ENCODE measurements around the gene ZNF282. TPM values are rescaled to one million over a fixed set of nuclear protein-coding genes. Genes with fewer than 3 reads are reported as not detected.
A peak's percentile ranks its signal among the peaks of the same experiment; 100 is the strongest.

Gene ZNF282
- total RNA-seq, 1 donor from 2014 or later, result 28.1 TPM

GRCh38 chr7:149240637-149241036 is 45.3 kb downstream of the ZNF282 start:
- no peaks in the 10 kb centered on the region for H3K27me3 ChIP-seq (ENCODE audit: insufficient read depth, low read length)
- H3K4me1 Mint-ChIP-seq (ENCODE audit: low read depth, unreplicated experiment), result peaks cover 5% of the 10 kb centered on the region

GRCh38 chr7:149241696-149242095 is 46.4 kb downstream of the ZNF282 start:
- Histone ChIP-seq H2AFZ (ENCODE audit: low read depth, low read length) (no peak overlapping the region), H3K36me3 (ENCODE audit: insufficient read depth, low read length) (no peaks in the 10 kb centered on the region), H3K79me2 (ENCODE audit: insufficient read depth, low read length) (peaks cover 64% of the 10 kb centered on the region), H3K27me3 (ENCODE audit: insufficient read depth, low read length) (no peaks in the 10 kb centered on the region), H4K20me1 (ENCODE audit: insufficient read depth, low read length) (peaks cover 27% of the 10 kb centered on the region), H3K4me1 (ENCODE audit: insufficient read depth, low read length) (peaks cover 13% of the 10 kb centered on the region), H3K9ac (ENCODE audit: low read length) (no peak overlapping the region), H3K27ac (ENCODE audit: low read depth, low read length) (no peak overlapping the region), H3K4me3 (ENCODE audit: insufficient read depth, low read depth, low read length) (no peak overlapping the region), H3K9me3 (ENCODE audit: insufficient read depth, low read depth, low read length) (no peaks in the 10 kb centered on the region), H3K4me2 (ENCODE audit: low read length) (no peak overlapping the region)
- Mint-ChIP-seq H3K4me1 (ENCODE audit: low read depth, unreplicated experiment) (peaks cover 5% of the 10 kb centered on the region), H3K27ac (ENCODE audit: unreplicated experiment) (no peak overlapping the region), H3K4me3 (ENCODE audit: unreplicated experiment) (peak overlapping the region; percentile 45), H3K27me3 (ENCODE audit: low read depth, unreplicated experiment) (no peaks in the 10 kb centered on the region), H3K9me3 (ENCODE audit: unreplicated experiment) (no peaks in the 10 kb centered on the region), H3K36me3 (ENCODE audit: low read depth, unreplicated experiment) (peaks cover 8% of the 10 kb centered on the region)
- no peak for FAIRE-seq
- no peak for DNase-seq (ENCODE audit: low read depth)
- TF ChIP-seq, protein P1, sequence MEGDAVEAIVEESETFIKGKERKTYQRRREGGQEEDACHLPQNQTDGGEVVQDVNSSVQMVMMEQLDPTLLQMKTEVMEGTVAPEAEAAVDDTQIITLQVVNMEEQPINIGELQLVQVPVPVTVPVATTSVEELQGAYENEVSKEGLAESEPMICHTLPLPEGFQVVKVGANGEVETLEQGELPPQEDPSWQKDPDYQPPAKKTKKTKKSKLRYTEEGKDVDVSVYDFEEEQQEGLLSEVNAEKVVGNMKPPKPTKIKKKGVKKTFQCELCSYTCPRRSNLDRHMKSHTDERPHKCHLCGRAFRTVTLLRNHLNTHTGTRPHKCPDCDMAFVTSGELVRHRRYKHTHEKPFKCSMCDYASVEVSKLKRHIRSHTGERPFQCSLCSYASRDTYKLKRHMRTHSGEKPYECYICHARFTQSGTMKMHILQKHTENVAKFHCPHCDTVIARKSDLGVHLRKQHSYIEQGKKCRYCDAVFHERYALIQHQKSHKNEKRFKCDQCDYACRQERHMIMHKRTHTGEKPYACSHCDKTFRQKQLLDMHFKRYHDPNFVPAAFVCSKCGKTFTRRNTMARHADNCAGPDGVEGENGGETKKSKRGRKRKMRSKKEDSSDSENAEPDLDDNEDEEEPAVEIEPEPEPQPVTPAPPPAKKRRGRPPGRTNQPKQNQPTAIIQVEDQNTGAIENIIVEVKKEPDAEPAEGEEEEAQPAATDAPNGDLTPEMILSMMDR (IDR thresholded peaks at IDR 0.05; ENCODE audit: insufficient read depth, low read depth, low read length), result no peak
- TF ChIP-seq EZH2 (IDR thresholded peaks at IDR 0.05; ENCODE audit: insufficient read depth, low read length), result no peak

More at GRCh38 chr7:149240637-149241036, 45.3 kb downstream of the ZNF282 start:
- Histone ChIP-seq H3K27ac (ENCODE audit: low read depth, low read length) (peak overlapping the region; percentile 0), H3K79me2 (ENCODE audit: insufficient read depth, low read length) (peaks cover 54% of the 10 kb centered on the region), H3K4me2 (ENCODE audit: low read length) (peak overlapping the region; percentile 98), H4K20me1 (ENCODE audit: insufficient read depth, low read length) (peaks cover 17% of the 10 kb centered on the region), H3K9ac (ENCODE audit: low read length) (peak overlapping the region; percentile 89), H2AFZ (ENCODE audit: low read depth, low read length) (no peak overlapping the region), H3K4me3 (ENCODE audit: insufficient read depth, low read depth, low read length) (peak overlapping the region; percentile 92), H3K4me1 (ENCODE audit: insufficient read depth, low read length) (peaks cover 13% of the 10 kb centered on the region), H3K36me3 (ENCODE audit: insufficient read depth, low read length) (no peaks in the 10 kb centered on the region), H3K9me3 (ENCODE audit: insufficient read depth, low read depth, low read length) (no peaks in the 10 kb centered on the region)
- H3K27me3 Mint-ChIP-seq (ENCODE audit: low read depth, unreplicated experiment), result no peaks in the 10 kb centered on the region
- H3K9me3 Mint-ChIP-seq (ENCODE audit: unreplicated experiment), result no peaks in the 10 kb centered on the region
- H3K4me3 Mint-ChIP-seq (ENCODE audit: unreplicated experiment), result peak overlapping the region; percentile 96
- TF ChIP-seq, protein P1 (IDR thresholded peaks at IDR 0.05; ENCODE audit: insufficient read depth, low read depth, low read length), result no peak
- no peak for TF ChIP-seq EZH2 (IDR thresholded peaks at IDR 0.05; ENCODE audit: insufficient read depth, low read length)
- FAIRE-seq (no peak), DNase-seq (ENCODE audit: low read depth) (no peak)
- H3K27ac Mint-ChIP-seq (ENCODE audit: unreplicated experiment), result no peak overlapping the region
- peaks cover 5% of the 10 kb centered on the region for H3K36me3 Mint-ChIP-seq (ENCODE audit: low read depth, unreplicated experiment)

DNA sequence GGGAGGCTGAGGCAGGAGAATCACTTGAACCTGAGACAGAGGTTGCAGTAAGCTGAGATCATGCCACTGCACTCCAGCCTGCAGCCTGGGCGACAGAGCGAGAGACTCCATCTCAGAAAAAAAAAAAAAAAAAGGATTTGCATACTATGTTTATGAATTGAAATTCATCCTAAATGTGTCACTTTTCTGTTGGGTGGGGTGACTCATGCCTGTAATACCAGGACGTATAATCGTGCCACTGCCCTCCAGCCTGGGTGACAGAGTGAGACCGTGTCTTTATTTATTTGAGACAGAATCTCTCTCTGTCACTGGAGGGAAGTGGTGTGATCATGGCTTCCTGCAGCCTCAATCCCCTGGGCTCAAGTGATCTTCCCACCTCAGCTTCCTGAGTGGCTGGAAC is 49.9 kb downstream of the ZNF282 start:
- H3K9ac ChIP-seq (ENCODE audit: low read length), result no peak overlapping the region
- Mint-ChIP-seq H3K27ac (ENCODE audit: unreplicated experiment) (no peak overlapping the region), H3K36me3 (ENCODE audit: low read depth, unreplicated experiment) (peaks cover 11% of the 10 kb centered on the region), H3K27me3 (ENCODE audit: low read depth, unreplicated experiment) (no peaks in the 10 kb centered on the region), H3K4me3 (ENCODE audit: unreplicated experiment) (no peak overlapping the region), H3K9me3 (ENCODE audit: unreplicated experiment) (no peaks in the 10 kb centered on the region), H3K4me1 (ENCODE audit: low read depth, unreplicated experiment) (peaks cover 9% of the 10 kb centered on the region)
- TF ChIP-seq, protein P1 (IDR thresholded peaks at IDR 0.05; ENCODE audit: insufficient read depth, low read depth, low read length), result no peak
- no peak for TF ChIP-seq EZH2 (IDR thresholded peaks at IDR 0.05; ENCODE audit: insufficient read depth, low read length)
- H3K36me3 ChIP-seq (ENCODE audit: insufficient read depth, low read length), result no peaks in the 10 kb centered on the region
- FAIRE-seq, result no peak
- peaks cover 7% of the 10 kb centered on the region for H3K4me1 ChIP-seq (ENCODE audit: insufficient read depth, low read length)
- H3K27me3 ChIP-seq (ENCODE audit: insufficient read depth, low read length), result no peaks in the 10 kb centered on the region
- no peaks in the 10 kb centered on the region for H3K9me3 ChIP-seq (ENCODE audit: insufficient read depth, low read depth, low read length)
- H2AFZ ChIP-seq (ENCODE audit: low read depth, low read length), result no peak overlapping the region
- peaks cover 47% of the 10 kb centered on the region for H4K20me1 ChIP-seq (ENCODE audit: insufficient read depth, low read length)
- H3K4me3 ChIP-seq (ENCODE audit: insufficient read depth, low read depth, low read length), result no peak overlapping the region
- H3K79me2 ChIP-seq (ENCODE audit: insufficient read depth, low read length), result peaks cover 81% of the 10 kb centered on the region
- no peak overlapping the region for H3K27ac ChIP-seq (ENCODE audit: low read depth, low read length)
- H3K4me2 ChIP-seq (ENCODE audit: low read length), result no peak overlapping the region
- no peak for DNase-seq (ENCODE audit: low read depth)

All from astrocyte (in vitro differentiated cells and primary cell).